Caco-2 (cell line): ENCODE data around the gene LARP6. TPM values are rescaled to one million over a fixed set of nuclear protein-coding genes. Genes with fewer than 3 reads are reported as not detected.

Experiments
- BruUV-seq: library from RNA; stranded (reverse); fragments of 400-500 nt; replicated peaks from 2 replicates; lab custom pipeline; 2021; lab: Mats Ljungman, UMichigan
- CTCF ChIA-PET: fragments of 300-600 bp; sonication (Branson Sonifier 250); formaldehyde crosslinking; loops from one replicate; lab custom pipeline; 2022; ENCODE audit warnings: antibody characterized with exemption; lab: Charles Lee
- POLR2A ChIA-PET: fragments of 300-600 bp; sonication (Branson Sonifier 250); formaldehyde crosslinking; loops from one replicate; lab custom pipeline; 2022; ENCODE audit warnings: antibody characterized with exemption; lab: Charles Lee
- DNase-seq, 2 experiments: peaks; one replicate each; pipeline versions ENCODE4 v3.0.0 to v3.0.0-alpha.2; 2020 to 2022
- H3K27me3 ChIP-seq: replicated peaks from 2 replicates; pipeline ENCODE4 v1.6.0; 2011; ENCODE audit warnings: low read length; ENCODE audit not compliant: control insufficient read depth, insufficient read depth
- H3K36me3 ChIP-seq: 2 replicates; pipeline ENCODE4 v1.5.1; 2011; ENCODE audit warnings: low read length; ENCODE audit not compliant: control insufficient read depth, insufficient read depth
- H3K4me1 ChIP-seq: fragments of 250-450 bp; sonication (Bioruptor Pico); 2 replicates; pipeline ENCODE4 v1.5.1; 2020; ENCODE audit warnings: mild to moderate bottlenecking
- H3K4me3 ChIP-seq: 2 replicates; pipeline ENCODE4 v1.5.1; 2011; ENCODE audit warnings: low read depth, mild to moderate bottlenecking, control low read depth, low read length
- H3K9me3 ChIP-seq: fragments of 250-450 bp; sonication (Bioruptor Pico); 2 replicates; pipeline ENCODE4 v1.5.1; 2020; ENCODE audit warnings: mild to moderate bottlenecking, moderate library complexity
- H3K27ac Mint-ChIP-seq: one replicate; pipeline ENCODE4 v1.8.0; 2022; ENCODE audit warnings: mixed read lengths; ENCODE audit not compliant: unreplicated experiment
- H3K27me3 Mint-ChIP-seq: one replicate; pipeline ENCODE4 v1.8.0; 2022; ENCODE audit warnings: mixed read lengths; ENCODE audit not compliant: insufficient read depth, unreplicated experiment
- H3K36me3 Mint-ChIP-seq: one replicate; pipeline ENCODE4 v1.8.0; 2022; ENCODE audit warnings: mild to moderate bottlenecking, mixed read lengths; ENCODE audit not compliant: insufficient read depth, unreplicated experiment
- H3K4me1 Mint-ChIP-seq: one replicate; pipeline ENCODE4 v1.8.0; 2022; ENCODE audit warnings: low read depth, mixed read lengths; ENCODE audit not compliant: unreplicated experiment
- H3K4me3 Mint-ChIP-seq: one replicate; pipeline ENCODE4 v1.8.0; 2022; ENCODE audit warnings: mild to moderate bottlenecking, moderate library complexity, mixed read lengths; ENCODE audit not compliant: unreplicated experiment
- H3K9me3 Mint-ChIP-seq: one replicate; pipeline ENCODE4 v1.8.0; 2022; ENCODE audit warnings: mixed read lengths; ENCODE audit not compliant: unreplicated experiment
- CTCF ChIP-seq, 2 experiments: fragments of 200-600 bp in 1 of 2; IDR thresholded peaks; 1 replicate in 1 of 2; 2 replicates in 1 of 2; pipeline versions ENCODE4 v1.5.1 to v1.8.0; 2011 to 2022; ENCODE audit warnings: antibody characterized with exemption in 1 of 2, control low read depth in 1 of 2, inconsistent platforms in 1 of 2, low read depth in 1 of 2, low read length in 1 of 2, mild to moderate bottlenecking in 1 of 2, moderate library complexity in 1 of 2; ENCODE audit not compliant: insufficient read depth in 1 of 2, severe bottlenecking in 1 of 2, unreplicated experiment in 1 of 2
- intact Hi-C: fragments of 100-400 bp; cut with micrococcal nuclease; formaldehyde crosslinking; loops from one replicate; pipeline ENCODE4 v1.10.0; 2022; ENCODE audit not compliant: unreplicated experiment
- total RNA-seq: library from RNA; stranded (reverse); gene quantifications from 2 replicates; pipeline ENCODE4 v1.2.3, GENCODE V29; 2022

LARP6 gene
- total RNA-seq, 1 experiment from 2014 or later = 19.7 TPM

DNA sequence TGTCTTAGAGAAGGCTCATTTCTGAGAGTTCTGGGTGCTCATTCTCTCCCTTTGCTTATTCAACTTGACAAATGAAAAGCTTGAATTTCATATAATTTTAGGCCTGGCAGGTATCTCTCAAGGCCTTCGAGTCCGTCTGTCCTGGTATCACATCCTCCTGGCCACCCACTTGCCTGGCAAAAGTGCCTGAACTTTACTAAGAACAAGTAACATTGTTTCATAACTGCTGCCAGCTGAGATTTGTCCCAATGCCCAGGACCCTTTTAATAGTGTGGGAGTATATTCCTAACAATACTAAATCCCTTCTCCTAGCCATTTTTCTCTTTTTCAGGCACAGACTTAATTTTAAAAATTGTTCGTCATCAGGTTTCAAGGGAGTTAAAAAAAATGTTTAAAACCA lies 18.1 kb downstream of the LARP6 start:
- Histone ChIP-seq H3K4me3 (no peak overlapping the region), H3K36me3 (no peaks in the 10 kb centered on the region), H3K4me1 (peaks cover 12% of the 10 kb centered on the region), H3K27me3 (no peaks in the 10 kb centered on the region), H3K9me3 (no peaks in the 10 kb centered on the region)
- no peaks in the 10 kb centered on the region for H3K36me3 Mint-ChIP-seq
- ChIA-PET CTCF (no interaction called here), POLR2A (no interaction called here)
- H3K4me1 Mint-ChIP-seq = peaks cover 7% of the 10 kb centered on the region
- intact Hi-C loops = no loop called here
- no peaks in the 10 kb centered on the region for H3K9me3 Mint-ChIP-seq
- no TSS peak for BruUV-seq
- no peak overlapping the region for H3K4me3 Mint-ChIP-seq
- no peaks in the 10 kb centered on the region for H3K27me3 Mint-ChIP-seq
- H3K27ac Mint-ChIP-seq = no peak overlapping the region
- TF ChIP-seq CTCF (IDR thresholded peaks at IDR 0.05; ENCODE audit: insufficient read depth in 1 of 2, low read depth in 1 of 2, low read length in 1 of 2, severe bottlenecking in 1 of 2, unreplicated experiment in 1 of 2) = no peak
- DNase-seq = no peak

DNA sequence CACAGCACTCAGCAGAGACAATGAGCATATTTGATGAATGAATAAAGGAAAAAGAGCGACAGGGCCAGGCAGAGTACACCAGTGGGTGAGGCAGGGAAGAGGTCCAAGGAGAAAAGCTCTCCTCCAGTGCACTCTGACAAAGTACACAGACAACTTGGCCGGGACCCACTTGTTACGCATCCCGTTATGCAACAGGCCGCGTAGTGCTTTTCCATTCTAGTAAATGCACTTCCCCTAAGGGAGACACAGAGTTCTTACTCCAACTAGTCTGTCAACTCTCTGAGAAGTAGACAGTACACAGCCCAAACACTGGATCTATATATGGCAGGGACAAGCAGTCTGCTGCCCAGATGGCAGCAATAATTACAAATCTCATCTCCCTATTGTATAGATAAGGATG lies 18.5 kb downstream of the LARP6 start:
- H3K9me3 ChIP-seq = no peaks in the 10 kb centered on the region
- H3K36me3 ChIP-seq = no peaks in the 10 kb centered on the region
- no peak for TF ChIP-seq CTCF (IDR thresholded peaks at IDR 0.05; ENCODE audit: insufficient read depth in 1 of 2, low read depth in 1 of 2, low read length in 1 of 2, severe bottlenecking in 1 of 2, unreplicated experiment in 1 of 2)
- POLR2A ChIA-PET = no interaction called here
- Mint-ChIP-seq H3K4me1 (peaks cover 7% of the 10 kb centered on the region), H3K27me3 (no peaks in the 10 kb centered on the region), H3K27ac (no peak overlapping the region), H3K9me3 (no peaks in the 10 kb centered on the region), H3K4me3 (no peak overlapping the region), H3K36me3 (no peaks in the 10 kb centered on the region)
- H3K4me1 ChIP-seq = peaks cover 12% of the 10 kb centered on the region
- no peaks in the 10 kb centered on the region for H3K27me3 ChIP-seq
- intact Hi-C loops = no loop called here
- no peak for DNase-seq
- no TSS peak for BruUV-seq
- no peak overlapping the region for H3K4me3 ChIP-seq
- CTCF ChIA-PET = no interaction called here

- no peak overlapping the region for H3K27ac Mint-ChIP-seq
- no TSS peak for BruUV-seq
- H3K36me3 Mint-ChIP-seq = no peaks in the 10 kb centered on the region
- ChIA-PET POLR2A (no interaction called here), CTCF (interaction anchor here (0.6 kb wide), 1 partner anchor 88 kb away, joined by 8 read pairs; no protein-coding TSS in a partner anchor)
- no peaks in the 10 kb centered on the region for H3K9me3 Mint-ChIP-seq
- no peak overlapping the region for H3K4me3 ChIP-seq
- H3K4me1 Mint-ChIP-seq = peaks cover 7% of the 10 kb centered on the region
- H3K27me3 ChIP-seq = no peaks in the 10 kb centered on the region
- no peak overlapping the region for H3K4me3 Mint-ChIP-seq
- H3K36me3 ChIP-seq = no peaks in the 10 kb centered on the region
- no peak for DNase-seq
- peaks cover 12% of the 10 kb centered on the region for H3K4me1 ChIP-seq
- no peaks in the 10 kb centered on the region for H3K9me3 ChIP-seq
- no peak for TF ChIP-seq CTCF (IDR thresholded peaks at IDR 0.05; ENCODE audit: insufficient read depth in 1 of 2, low read depth in 1 of 2, low read length in 1 of 2, severe bottlenecking in 1 of 2, unreplicated experiment in 1 of 2)
- H3K27me3 Mint-ChIP-seq = no peaks in the 10 kb centered on the region
- intact Hi-C loops = no loop called here
These were observed 19.0 kb downstream of the LARP6 start for GRCh38 chr15:70834999-70835398.
